H1 (cell line): ENCODE results near the gene HDHD3. TPM values are rescaled to one million over a fixed set of nuclear protein-coding genes. Genes with fewer than 3 reads are reported as not detected.
A peak's percentile ranks its signal among the peaks of the same experiment; 100 is the strongest.

Experiments
- ATF3 ChIP-seq: IDR thresholded peaks from 2 replicates; pipeline ENCODE4 v1.6.1; 2011; ENCODE audit warnings: low read depth, mild to moderate bottlenecking, low read length; ENCODE audit not compliant: insufficient read depth
- BACH1 ChIP-seq: IDR thresholded peaks from 2 replicates; pipeline ENCODE4 v1.6.1; 2012; ENCODE audit warnings: low read length, improper control_type of control experiment
- CHD1 ChIP-seq: IDR thresholded peaks from 2 replicates; pipeline ENCODE4 v1.6.1; 2012; ENCODE audit warnings: low read depth, low read length, improper control_type of control experiment
- GTF2F1 ChIP-seq: IDR thresholded peaks from 2 replicates; pipeline ENCODE4 v1.6.1; 2012; ENCODE audit warnings: low read depth, low read length, improper control_type of control experiment, borderline replicate concordance
- HDAC2 ChIP-seq, 2 experiments: fragments of 300-600 bp in 1 of 2; sonication (generic) in 1 of 2; IDR thresholded peaks; 2 replicates each; pipeline ENCODE4 v1.6.1; 2011 to 2012; ENCODE audit warnings: low read depth in 2 of 2, low read length in 2 of 2, mild to moderate bottlenecking in 2 of 2, moderate library complexity in 2 of 2, borderline replicate concordance in 1 of 2, inconsistent platforms in 1 of 2
- HDAC6 ChIP-seq: IDR thresholded peaks from one replicate; pipeline ENCODE4 v1.7.1; 2012; ENCODE audit warnings: low read depth, mild to moderate bottlenecking, inconsistent platforms, low read length, moderate library complexity
- JUND ChIP-seq: IDR thresholded peaks from 2 replicates; pipeline ENCODE4 v1.6.1; 2011; ENCODE audit warnings: mild to moderate bottlenecking, improper control_type of control experiment, low read length
- KDM4A ChIP-seq: IDR thresholded peaks from one replicate; pipeline ENCODE4 v1.7.1; 2012; ENCODE audit warnings: low read depth, mild to moderate bottlenecking, moderate library complexity, low read length, inconsistent platforms; ENCODE audit not compliant: severe bottlenecking
- NRF1 ChIP-seq: IDR thresholded peaks from 2 replicates; pipeline ENCODE4 v1.6.1; 2011; ENCODE audit warnings: mild to moderate bottlenecking, low read depth, low read length, improper control_type of control experiment
- POLR2A ChIP-seq, 2 experiments: IDR thresholded peaks; 1 replicate in 1 of 2; 2 replicates in 1 of 2; pipeline ENCODE4 v1.6.1; 2011; ENCODE audit warnings: low read depth in 2 of 2, low read length in 2 of 2, mild to moderate bottlenecking in 2 of 2; ENCODE audit errors: control extremely low read depth in 1 of 2
- POLR2AphosphoS5 ChIP-seq: IDR thresholded peaks from 2 replicates; pipeline ENCODE4 v1.6.1; 2011; ENCODE audit warnings: low read depth, low read length
- RBBP5 ChIP-seq: IDR thresholded peaks from 2 replicates; pipeline ENCODE4 v1.7.1; 2012; ENCODE audit warnings: low read depth, mild to moderate bottlenecking, inconsistent platforms, low read length, moderate library complexity, borderline replicate concordance
- SIN3A ChIP-seq, 2 experiments: IDR thresholded peaks in 1 of 2; conservative IDR thresholded peaks in 1 of 2; 2 replicates each; pipeline ENCODE4 v1.6.1; 2011 to 2012; ENCODE audit warnings: low read length in 2 of 2, improper control_type of control experiment in 1 of 2, low read depth in 1 of 2, mild to moderate bottlenecking in 1 of 2
- SP1 ChIP-seq: IDR thresholded peaks from 2 replicates; pipeline ENCODE4 v1.6.1; 2011; ENCODE audit warnings: low read depth, low read length
- SP4 ChIP-seq: IDR thresholded peaks from 2 replicates; pipeline ENCODE4 v1.6.1; 2012; ENCODE audit warnings: low read length, inconsistent platforms
- SRF ChIP-seq: IDR thresholded peaks from 2 replicates; pipeline ENCODE4 v1.6.1; 2011; ENCODE audit warnings: mild to moderate bottlenecking, low read depth, low read length, moderate library complexity
- SUZ12 ChIP-seq: fragments of 200-600 bp; sonication (generic); IDR thresholded peaks from 2 replicates; pipeline ENCODE4 v1.6.1; 2012; ENCODE audit warnings: mild to moderate bottlenecking, inconsistent platforms, low read length, moderate library complexity, mixed read lengths
- TAF1 ChIP-seq: IDR thresholded peaks from 2 replicates; pipeline ENCODE4 v1.6.1; 2011; ENCODE audit warnings: mild to moderate bottlenecking, low read depth, low read length
- TCF12 ChIP-seq: IDR thresholded peaks from 2 replicates; pipeline ENCODE4 v1.6.1; 2011; ENCODE audit warnings: low read depth, mild to moderate bottlenecking, low read length
- USF2 ChIP-seq: IDR thresholded peaks from 2 replicates; pipeline ENCODE4 v1.6.1; 2011; ENCODE audit warnings: low read length, improper control_type of control experiment
- YY1 ChIP-seq: IDR thresholded peaks from 2 replicates; pipeline ENCODE4 v1.6.1; 2011; ENCODE audit warnings: low read depth, mild to moderate bottlenecking, low read length
- ZNF274 ChIP-seq: IDR thresholded peaks from 2 replicates; pipeline ENCODE4 v1.7.0; 2012; ENCODE audit warnings: low read length, borderline replicate concordance; ENCODE audit errors: extremely low read depth
- polyA plus RNA-seq, 7 experiments: library from polyadenylated mRNA; depleted of rRNA in 3 of 7; stranded (reverse) in 5 of 7; unstranded in 2 of 7; fragments of >200 nt in 5 of 7; fragments of 200-250 nt in 2 of 7; gene quantifications; 1 replicate in 5 of 7; 2 replicates in 1 of 7; 4 replicates in 1 of 7; pipeline versions ENCODE4 v1.2.1 to v1.2.3, GENCODE V29; 2011 to 2013; ENCODE audit warnings: missing spikeins in 2 of 7, mixed read lengths in 2 of 7
- total RNA-seq: library from RNA; stranded (reverse); fragmentation: NEBNext Ultra II Directional; extraction: Animal tissue kit (Norgen Biotek cat#: 25700); gene quantifications from 2 replicates; pipeline ENCODE4 v1.2.1, GENCODE V29; 2021

The HDHD3 gene
- total and polyA plus RNA-seq, 2 of the 8 experiments (the other 6 are each of a cell fraction or from before 2014, with no cell fraction given), result 12.1 to 25.3 TPM

GRCh38 chr9:113376634-113377567, at the start of gene HDHD3 (continued):
- TF ChIP-seq ATF3 (no peak), TCF12 (no peak), HDAC6 (no peak), BACH1 (no peak), SP4 (no peak), POLR2A (IDR thresholded peaks at IDR 0.05; ENCODE audit: control extremely low read depth in 1 of 2, low read depth in 2 of 2, low read length in 2 of 2) (peak; percentile 44 to 72), SUZ12 (no peak), USF2 (no peak), KDM4A (peak; percentile 94), HDAC2 (IDR thresholded peaks at IDR 0.05; ENCODE audit: borderline replicate concordance in 1 of 2, low read depth in 2 of 2, low read length in 2 of 2) (no peak), SIN3A (conservative IDR thresholded peaks at IDR 0.05 in 1 of 2, IDR thresholded peaks at IDR 0.05 in 1 of 2; ENCODE audit: low read depth in 1 of 2, low read length in 2 of 2) (peak in 1 of 2 experiments; percentile 69; a peak in 2 of 4 replicates), POLR2AphosphoS5 (peak; percentile 54; the same call in 1 of the 2 replicates), YY1 (no peak), GTF2F1 (no peak), RBBP5 (peak; percentile 80), TAF1 (peak; percentile 61), CHD1 (no peak), SRF (no peak), NRF1 (peak; percentile 80), SP1 (peak; percentile 44; the same call in 1 of the 2 replicates), JUND (no peak), ZNF274 (no peak)
